Measurements from ENCODE around the gene PNLIPRP2. TPM values are rescaled to one million over a fixed set of nuclear protein-coding genes. Genes with fewer than 3 reads are reported as not detected.

PNLIPRP2 gene
- total RNA-seq, 1 experiment from 2014 or later: 0.28 TPM

- TF ChIP-seq ZNF512 (CRISPR knock-in tag; IDR thresholded peaks at IDR 0.05; ENCODE audit: borderline replicate concordance) (no peak), ZNF425 (CRISPR knock-in tag; conservative IDR thresholded peaks at IDR 0.05) (no peak), ATF3 (CRISPR knock-in tag; conservative IDR thresholded peaks at IDR 0.05) (no peak), MLX (CRISPR knock-in tag; IDR thresholded peaks at IDR 0.05) (no peak), RORB (CRISPR knock-in tag; IDR thresholded peaks at IDR 0.05) (no peak), AR (CRISPR knock-in tag; IDR thresholded peaks at IDR 0.05) (no peak)
These were observed 1.3 kb downstream of the PNLIPRP2 start (continued) for GRCh38 chr10:116621934-116622655.

GRCh38 chr10:116625845-116626244 lies 5.1 kb downstream of the PNLIPRP2 start:
- no peaks in the 10 kb centered on the region for H3K36me3 Mint-ChIP-seq
- POLR2A ChIA-PET: interaction anchor here (0.6 kb wide), 1 partner anchor 513 kb away, joined by 4 read pairs; no protein-coding TSS in a partner anchor
- CTCF ChIA-PET: interaction anchor here (2.2 kb wide), 1 partner anchor 549 kb away, joined by 14 read pairs; no protein-coding TSS in a partner anchor
- no peaks in the 10 kb centered on the region for H3K4me1 Mint-ChIP-seq
- peaks cover 15% of the 10 kb centered on the region for H3K27me3 Mint-ChIP-seq (ENCODE audit: low read depth)
- no peak for ATAC-seq
- H3K4me3 Mint-ChIP-seq: no peak overlapping the region
- DNase-seq (ENCODE audit: low spot score): no peak
- no peaks in the 10 kb centered on the region for H3K9me3 Mint-ChIP-seq
- no peak overlapping the region for H3K27ac Mint-ChIP-seq
- TF ChIP-seq ETV6 (CRISPR knock-in tag; IDR thresholded peaks at IDR 0.05): no peak
- TF ChIP-seq TP53 (CRISPR knock-in tag; IDR thresholded peaks at IDR 0.05): no peak
- no peak for TF ChIP-seq GABPB1 (CRISPR knock-in tag; IDR thresholded peaks at IDR 0.05)
- no peak for TF ChIP-seq EMX1 (CRISPR knock-in tag; IDR thresholded peaks at IDR 0.05)
- TF ChIP-seq ZNF121 (CRISPR knock-in tag; IDR thresholded peaks at IDR 0.05): no peak
- TF ChIP-seq ATF6 (CRISPR knock-in tag; IDR thresholded peaks at IDR 0.05): no peak
- no peak for TF ChIP-seq SMAD3 (CRISPR knock-in tag; IDR thresholded peaks at IDR 0.05; ENCODE audit: borderline replicate concordance)
- no peak for TF ChIP-seq ZNF512 (CRISPR knock-in tag; IDR thresholded peaks at IDR 0.05; ENCODE audit: borderline replicate concordance)
- TF ChIP-seq FOXJ3 (CRISPR knock-in tag; IDR thresholded peaks at IDR 0.05; ENCODE audit: borderline replicate concordance): no peak
- no peak for TF ChIP-seq PRRX2 (CRISPR knock-in tag; IDR thresholded peaks at IDR 0.05)
- TF ChIP-seq NR2C2 (CRISPR knock-in tag; IDR thresholded peaks at IDR 0.05): no peak
- TF ChIP-seq TCF7 (CRISPR knock-in tag; IDR thresholded peaks at IDR 0.05; ENCODE audit: low read depth): no peak
- no peak for TF ChIP-seq OVOL2 (CRISPR knock-in tag; IDR thresholded peaks at IDR 0.05; ENCODE audit: borderline replicate concordance)
- TF ChIP-seq ESRRA (CRISPR knock-in tag; IDR thresholded peaks at IDR 0.05; ENCODE audit: borderline replicate concordance): no peak
- TF ChIP-seq AFF4 (CRISPR knock-in tag; IDR thresholded peaks at IDR 0.05; ENCODE audit: borderline replicate concordance): no peak
